ENCODE measurements around the gene MROH2A.

DNA sequence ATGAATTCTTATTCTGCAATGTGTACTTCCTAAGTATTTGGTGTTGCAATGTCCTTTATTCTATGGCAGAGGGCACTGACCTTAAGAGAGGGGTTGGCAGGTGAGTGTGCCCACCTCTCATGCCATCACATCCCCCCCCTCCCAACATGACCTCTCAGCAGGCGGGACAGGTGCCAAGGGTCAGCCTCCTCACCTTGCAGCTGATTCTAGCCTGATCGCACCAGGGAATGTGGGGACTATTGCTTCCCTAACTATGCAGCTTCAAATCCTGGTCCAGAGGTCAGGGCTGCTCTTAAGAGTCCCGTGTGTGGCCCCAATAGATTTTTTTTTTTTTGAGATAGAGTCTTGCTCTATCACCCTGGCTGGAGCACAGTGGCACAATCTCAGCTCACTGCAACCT is 66.7 kb downstream of the MROH2A start:
- TF ChIP-seq EZH2 (IDR thresholded peaks at IDR 0.05; ENCODE audit: insufficient read depth, poor library complexity, severe bottlenecking), result no peak
- TF ChIP-seq EZH2phosphoT487 (IDR thresholded peaks at IDR 0.05; ENCODE audit: insufficient read depth, low read depth), result no peak
